Choroid plexus epithelial cell (primary cell): ENCODE data around the gene PKP1.

Source experiments
- DNase-seq: peaks from one replicate; pipeline ENCODE4 v3.0.0-alpha.2; 2010; ENCODE audit warnings: low read depth
- H3K4me3 ChIP-seq: 2 replicates; pipeline ENCODE4 v1.5.1; 2011; ENCODE audit warnings: low read depth, mild to moderate bottlenecking, control low read depth, low read length, moderate library complexity
- TF ChIP-seq, protein P1 (sequence below): conservative IDR thresholded peaks from 2 replicates; pipeline ENCODE4 v1.5.1; 2011; ENCODE audit warnings: low read depth, mild to moderate bottlenecking, control low read depth, inconsistent platforms, low read length, moderate library complexity

The PKP1 gene

DNA sequence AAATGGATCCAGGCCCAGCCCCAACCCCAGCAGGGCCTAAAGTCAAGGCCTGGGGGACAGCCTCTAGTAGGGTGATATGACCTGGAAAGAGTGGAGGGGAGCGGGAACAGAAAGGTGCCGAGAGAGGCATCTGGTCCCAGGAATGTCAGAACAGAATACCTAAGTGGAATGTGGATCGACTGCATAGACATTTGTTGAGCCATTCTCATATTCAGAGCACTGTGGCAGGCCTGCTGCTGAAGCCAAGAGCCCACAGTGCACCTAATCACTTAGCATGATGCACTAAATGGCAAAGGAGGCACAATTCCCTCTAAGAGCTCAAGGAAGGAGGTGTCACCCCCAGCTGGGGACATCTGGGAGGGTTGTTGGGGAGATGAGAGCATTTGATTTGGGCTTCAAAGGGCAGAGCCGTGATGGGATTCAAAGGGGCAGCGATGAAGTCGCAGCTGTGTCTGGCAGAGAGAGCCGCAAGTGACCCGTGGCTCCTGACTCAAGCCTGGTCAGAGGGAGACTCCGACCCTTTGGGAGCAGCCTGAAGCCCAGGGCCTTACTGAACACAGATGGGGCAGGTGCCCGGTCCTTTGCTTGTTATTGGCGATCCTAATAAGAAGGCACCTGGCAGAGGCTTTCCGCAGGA, 8.6 kb upstream of the PKP1 start:
- H3K4me3 ChIP-seq: no peak overlapping the region
- TF ChIP-seq, protein P1, sequence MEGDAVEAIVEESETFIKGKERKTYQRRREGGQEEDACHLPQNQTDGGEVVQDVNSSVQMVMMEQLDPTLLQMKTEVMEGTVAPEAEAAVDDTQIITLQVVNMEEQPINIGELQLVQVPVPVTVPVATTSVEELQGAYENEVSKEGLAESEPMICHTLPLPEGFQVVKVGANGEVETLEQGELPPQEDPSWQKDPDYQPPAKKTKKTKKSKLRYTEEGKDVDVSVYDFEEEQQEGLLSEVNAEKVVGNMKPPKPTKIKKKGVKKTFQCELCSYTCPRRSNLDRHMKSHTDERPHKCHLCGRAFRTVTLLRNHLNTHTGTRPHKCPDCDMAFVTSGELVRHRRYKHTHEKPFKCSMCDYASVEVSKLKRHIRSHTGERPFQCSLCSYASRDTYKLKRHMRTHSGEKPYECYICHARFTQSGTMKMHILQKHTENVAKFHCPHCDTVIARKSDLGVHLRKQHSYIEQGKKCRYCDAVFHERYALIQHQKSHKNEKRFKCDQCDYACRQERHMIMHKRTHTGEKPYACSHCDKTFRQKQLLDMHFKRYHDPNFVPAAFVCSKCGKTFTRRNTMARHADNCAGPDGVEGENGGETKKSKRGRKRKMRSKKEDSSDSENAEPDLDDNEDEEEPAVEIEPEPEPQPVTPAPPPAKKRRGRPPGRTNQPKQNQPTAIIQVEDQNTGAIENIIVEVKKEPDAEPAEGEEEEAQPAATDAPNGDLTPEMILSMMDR: no peak
- no peak for DNase-seq

DNA sequence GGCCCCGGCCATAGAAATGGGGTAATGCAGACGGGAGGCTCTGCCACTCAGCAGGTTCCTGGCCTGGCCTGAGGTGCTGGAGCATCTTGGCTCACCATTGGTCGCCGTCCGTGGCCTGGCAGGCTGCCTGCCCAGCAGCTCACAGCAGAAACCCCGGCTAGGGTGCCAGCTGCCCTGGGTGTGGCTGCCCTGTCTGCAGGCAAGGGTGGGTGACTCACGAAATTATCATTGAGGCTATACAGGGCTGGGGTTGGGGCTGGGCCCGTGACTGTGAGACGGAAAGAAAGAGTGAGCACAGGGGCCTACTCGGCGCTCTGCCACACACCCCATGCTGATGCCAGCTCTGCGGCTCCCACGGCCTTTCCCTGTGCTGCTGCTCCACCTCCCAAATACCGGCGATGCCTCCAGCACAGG, 8.0 kb upstream of the PKP1 start:
- H3K4me3 ChIP-seq: no peak overlapping the region
- no peak for DNase-seq
- TF ChIP-seq, protein P1: no peak

DNA sequence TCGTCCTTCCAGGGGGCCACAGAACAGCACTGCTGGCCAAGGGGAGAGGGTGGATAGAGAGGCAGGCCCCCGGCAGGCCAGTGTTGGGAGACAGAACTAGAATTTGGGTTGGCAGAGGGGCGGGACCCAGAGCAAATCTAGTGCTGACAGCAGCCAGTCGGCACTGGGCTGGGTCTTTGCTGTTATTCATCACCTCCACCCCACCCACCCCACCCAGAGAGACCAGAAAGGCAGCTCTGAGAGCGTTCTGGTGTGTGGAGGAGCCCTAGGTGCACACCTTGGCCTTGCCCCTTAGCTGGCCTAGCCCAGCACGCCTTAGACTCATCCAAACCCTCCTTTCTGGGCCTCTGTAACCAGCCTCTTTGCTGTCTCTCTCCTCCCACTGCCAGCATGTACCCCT, 6.4 kb upstream of the PKP1 start:
- TF ChIP-seq, protein P1: no peak
- no peak for DNase-seq
- no peak overlapping the region for H3K4me3 ChIP-seq

DNA sequence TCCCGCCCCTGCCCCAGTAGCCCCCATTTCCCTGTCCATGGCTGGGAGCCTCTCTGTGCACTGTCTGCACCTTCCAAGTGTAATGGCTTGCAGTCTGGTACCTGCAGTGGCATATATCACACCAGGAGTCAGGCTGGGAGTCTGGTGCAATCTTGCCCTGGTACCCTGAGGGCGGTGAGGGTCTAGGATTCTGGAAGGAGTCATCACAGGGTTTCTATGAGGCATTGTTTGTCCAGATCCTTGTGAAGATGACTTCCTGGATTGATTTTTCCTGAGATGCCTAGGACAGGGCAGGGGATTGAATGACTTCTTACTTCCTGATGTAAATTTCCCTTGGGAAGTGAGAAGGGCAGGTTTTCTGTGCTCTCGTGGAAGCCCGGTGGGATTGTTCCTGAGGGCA, 5.9 kb upstream of the PKP1 start:
- H3K4me3 ChIP-seq: no peak overlapping the region
- TF ChIP-seq, protein P1: no peak
- DNase-seq: no peak

DNA sequence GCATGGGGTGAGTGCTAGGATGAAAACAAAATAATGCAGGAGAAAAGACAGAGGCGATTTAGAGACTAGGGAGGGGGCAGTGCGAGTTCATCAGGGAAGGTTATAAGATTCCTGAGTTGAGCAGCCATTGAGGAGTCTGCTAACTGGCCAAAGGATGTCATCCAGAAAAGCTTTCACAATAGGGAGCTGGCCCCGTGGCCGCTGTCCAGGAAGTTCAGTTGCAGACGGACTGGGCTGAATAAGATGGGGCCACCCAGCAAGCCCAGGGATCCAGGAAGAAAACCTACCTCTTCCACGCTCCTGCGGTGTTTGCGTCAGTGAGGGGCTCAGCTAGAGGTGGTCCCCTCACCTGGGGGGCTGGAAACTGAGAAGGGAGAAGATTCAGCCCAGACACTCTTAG, 4.0 kb upstream of the PKP1 start:
- TF ChIP-seq, protein P1: no peak
- no peak overlapping the region for H3K4me3 ChIP-seq
- peak; percentile 34 for DNase-seq

DNA sequence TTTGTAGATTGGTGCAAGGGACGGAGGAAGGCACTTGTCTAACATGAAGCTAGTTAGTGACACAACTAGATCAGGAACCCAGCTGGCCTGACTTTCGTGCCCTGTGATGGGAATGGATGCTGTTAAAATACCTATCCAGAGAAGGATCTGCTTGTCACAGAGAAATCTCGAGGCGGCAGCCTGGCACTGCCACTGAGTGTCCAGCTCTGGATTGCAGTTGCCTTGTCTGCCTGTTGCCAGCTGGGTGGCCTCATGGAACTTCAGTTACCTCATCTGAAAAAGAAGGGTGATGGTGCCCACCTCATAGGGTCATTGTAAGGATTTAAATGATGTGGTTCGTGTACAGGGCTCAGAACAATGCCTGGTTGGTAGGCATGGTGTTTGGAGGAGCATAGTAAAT, 2.4 kb upstream of the PKP1 start:
- TF ChIP-seq, protein P1: no peak
- H3K4me3 ChIP-seq: no peak overlapping the region
- no peak for DNase-seq

DNA sequence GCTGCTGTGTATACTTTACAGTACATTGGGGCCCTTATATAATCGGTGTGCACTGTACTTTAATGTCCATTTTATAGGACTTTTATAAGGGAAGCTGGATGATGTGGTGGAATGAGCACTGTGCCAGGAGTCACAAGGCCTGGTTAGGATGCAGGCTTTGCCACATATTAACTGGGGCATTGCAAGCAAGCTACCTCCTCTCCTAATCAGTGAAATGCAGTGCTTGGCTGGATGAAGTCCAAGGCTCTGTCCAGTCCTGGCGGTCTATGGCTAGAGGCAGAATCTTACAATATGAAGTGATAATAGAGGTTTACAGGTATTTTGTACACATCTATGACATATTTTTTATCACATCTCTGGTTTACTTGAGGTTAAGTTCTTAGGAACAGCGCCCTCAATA, 1.7 kb upstream of the PKP1 start:
- no peak overlapping the region for H3K4me3 ChIP-seq
- TF ChIP-seq, protein P1: no peak
- peak; percentile 25 for DNase-seq
